Measurements from ENCODE around the gene MRPL38.

Gene MRPL38

GRCh38 chr17:75896415-75897159 is 8.1 kb downstream of the MRPL38 start, which contains the start of gene TRIM65:
TSS of gene TRIM65 (minus strand) at chr17:75896951. CDS start at chr17:75896937, 14 bp downstream.
- peak within 1 kb of the TSS; percentile 94 for H3K27ac ChIP-seq
- TF ChIP-seq ZFX (IDR thresholded peaks at IDR 0.05) = peak; percentile 98
- TF ChIP-seq, protein P1, sequence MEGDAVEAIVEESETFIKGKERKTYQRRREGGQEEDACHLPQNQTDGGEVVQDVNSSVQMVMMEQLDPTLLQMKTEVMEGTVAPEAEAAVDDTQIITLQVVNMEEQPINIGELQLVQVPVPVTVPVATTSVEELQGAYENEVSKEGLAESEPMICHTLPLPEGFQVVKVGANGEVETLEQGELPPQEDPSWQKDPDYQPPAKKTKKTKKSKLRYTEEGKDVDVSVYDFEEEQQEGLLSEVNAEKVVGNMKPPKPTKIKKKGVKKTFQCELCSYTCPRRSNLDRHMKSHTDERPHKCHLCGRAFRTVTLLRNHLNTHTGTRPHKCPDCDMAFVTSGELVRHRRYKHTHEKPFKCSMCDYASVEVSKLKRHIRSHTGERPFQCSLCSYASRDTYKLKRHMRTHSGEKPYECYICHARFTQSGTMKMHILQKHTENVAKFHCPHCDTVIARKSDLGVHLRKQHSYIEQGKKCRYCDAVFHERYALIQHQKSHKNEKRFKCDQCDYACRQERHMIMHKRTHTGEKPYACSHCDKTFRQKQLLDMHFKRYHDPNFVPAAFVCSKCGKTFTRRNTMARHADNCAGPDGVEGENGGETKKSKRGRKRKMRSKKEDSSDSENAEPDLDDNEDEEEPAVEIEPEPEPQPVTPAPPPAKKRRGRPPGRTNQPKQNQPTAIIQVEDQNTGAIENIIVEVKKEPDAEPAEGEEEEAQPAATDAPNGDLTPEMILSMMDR (conservative IDR thresholded peaks at IDR 0.05) = peak; percentile 65

DNA sequence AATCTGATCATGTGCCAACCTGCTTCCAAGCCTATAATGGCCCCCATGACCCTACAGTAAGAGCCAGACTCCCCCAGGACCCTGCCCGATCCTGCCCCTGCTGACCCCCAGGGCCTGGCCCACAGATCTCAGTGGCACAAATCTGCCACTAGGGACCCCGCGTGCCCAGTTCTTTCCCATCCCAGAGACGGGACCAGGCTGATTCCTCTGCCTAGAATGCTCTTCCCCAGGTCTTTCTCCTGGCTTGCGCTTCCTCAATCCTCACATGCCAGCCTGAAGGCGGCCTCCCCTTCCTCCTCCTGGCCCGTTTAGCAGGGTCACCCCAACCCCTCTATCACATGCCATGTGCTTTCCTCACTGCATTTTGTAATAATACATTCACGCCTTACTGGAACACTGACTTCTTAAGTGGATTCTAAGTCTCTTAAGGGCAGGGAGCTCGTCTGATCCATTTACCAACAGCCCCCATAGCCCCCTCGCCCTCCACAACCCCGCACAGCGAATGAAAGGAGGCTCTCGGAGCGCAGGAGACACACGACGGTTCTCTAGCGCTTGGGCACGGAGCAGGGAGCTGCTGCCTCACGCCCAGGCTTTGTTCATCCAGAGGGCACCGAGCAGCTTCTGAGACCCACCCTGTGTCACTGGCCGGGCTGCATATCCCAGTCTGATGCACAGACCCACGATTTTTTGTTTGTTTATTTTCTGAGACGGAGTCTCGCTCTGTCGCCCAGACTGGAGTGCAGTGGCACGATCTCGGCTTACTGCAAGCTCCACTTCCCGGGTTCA is 9.1 kb downstream of the MRPL38 start:
- H3K27ac ChIP-seq = peak overlapping the region; percentile 94
- no peak for TF ChIP-seq ZFX (IDR thresholded peaks at IDR 0.05)
- TF ChIP-seq, protein P1 (conservative IDR thresholded peaks at IDR 0.05) = no peak

DNA sequence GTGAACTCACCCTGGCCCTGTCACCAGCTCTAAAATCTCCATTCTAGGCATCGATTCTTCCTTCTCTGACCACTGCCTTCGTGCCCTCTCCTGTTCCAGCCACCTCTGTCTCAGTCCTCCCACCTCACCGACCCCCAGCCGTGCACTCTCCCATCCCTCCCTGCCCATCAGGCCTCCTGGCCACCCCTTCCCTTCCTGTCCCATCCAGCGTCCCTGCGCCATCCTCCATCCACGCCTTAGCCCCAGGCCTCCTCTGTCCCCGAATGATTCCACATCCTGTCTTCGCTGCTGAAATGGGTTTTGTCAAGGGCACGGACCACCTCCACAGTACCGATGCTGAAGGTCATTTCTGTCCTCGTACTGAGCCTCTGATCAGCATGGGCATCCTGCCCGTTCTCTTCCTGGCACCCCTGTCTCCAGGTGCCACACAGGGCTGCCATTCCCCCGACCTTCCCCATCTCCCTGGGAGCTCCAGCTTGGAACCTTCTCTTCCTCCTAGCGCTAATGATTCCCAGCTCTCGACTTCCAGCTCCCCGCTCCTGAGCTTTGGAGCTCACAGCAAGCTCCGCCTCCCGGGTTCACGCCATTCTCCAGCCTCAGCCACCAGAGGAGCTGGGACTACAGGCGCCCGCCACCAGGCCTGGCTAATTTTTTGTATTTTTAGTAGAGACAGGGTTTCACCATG is 10.5 kb downstream of the MRPL38 start:
- TF ChIP-seq, protein P1 (conservative IDR thresholded peaks at IDR 0.05) = no peak
- no peak for TF ChIP-seq ZFX (IDR thresholded peaks at IDR 0.05)
- H3K27ac ChIP-seq = no peak overlapping the region

DNA sequence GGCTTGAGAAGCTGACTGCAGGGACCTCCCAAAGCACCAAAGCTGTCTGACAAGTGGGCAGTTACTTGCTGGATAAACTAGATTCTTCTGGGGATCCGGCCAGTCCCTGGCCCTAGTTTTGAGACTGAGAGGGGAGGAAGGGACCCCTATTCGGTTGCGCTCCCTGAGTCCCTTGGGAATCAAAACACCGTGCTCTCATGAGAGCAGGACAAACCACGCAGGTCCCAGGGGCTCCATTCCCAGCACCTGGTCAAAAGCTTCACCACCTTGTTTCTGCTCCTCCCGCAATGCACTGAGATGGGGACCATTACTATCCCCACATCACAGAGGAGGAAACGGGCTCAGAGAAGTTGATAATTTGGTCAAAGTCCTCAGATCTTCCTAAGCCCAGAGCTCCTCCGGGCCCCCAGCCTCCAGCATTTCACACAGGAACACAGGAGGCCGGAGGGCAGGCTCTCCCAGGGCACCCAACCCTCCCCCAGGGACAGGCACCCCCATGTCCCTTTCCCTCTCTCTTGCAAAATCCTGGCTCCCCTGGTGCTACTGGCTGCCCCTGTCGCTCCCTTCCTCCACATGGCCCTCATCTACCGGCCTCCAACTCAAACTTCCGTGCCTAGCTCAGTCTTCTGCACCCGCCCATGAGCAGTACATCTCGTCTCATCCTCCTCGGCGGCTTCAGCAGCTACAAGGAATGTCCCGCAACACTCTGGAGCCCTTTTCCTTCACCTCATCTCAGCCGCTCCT is 11.2 kb downstream of the MRPL38 start:
- TF ChIP-seq, protein P1 (conservative IDR thresholded peaks at IDR 0.05) = no peak
- no peak for TF ChIP-seq ZFX (IDR thresholded peaks at IDR 0.05)
- no peak overlapping the region for H3K27ac ChIP-seq

- no peak for TF ChIP-seq ZFX (IDR thresholded peaks at IDR 0.05)
- TF ChIP-seq, protein P1 (conservative IDR thresholded peaks at IDR 0.05) = no peak
- H3K27ac ChIP-seq = no peak overlapping the region
Observed at GRCh38 chr17:75892556-75893224, 12.0 kb downstream of the MRPL38 start.

DNA sequence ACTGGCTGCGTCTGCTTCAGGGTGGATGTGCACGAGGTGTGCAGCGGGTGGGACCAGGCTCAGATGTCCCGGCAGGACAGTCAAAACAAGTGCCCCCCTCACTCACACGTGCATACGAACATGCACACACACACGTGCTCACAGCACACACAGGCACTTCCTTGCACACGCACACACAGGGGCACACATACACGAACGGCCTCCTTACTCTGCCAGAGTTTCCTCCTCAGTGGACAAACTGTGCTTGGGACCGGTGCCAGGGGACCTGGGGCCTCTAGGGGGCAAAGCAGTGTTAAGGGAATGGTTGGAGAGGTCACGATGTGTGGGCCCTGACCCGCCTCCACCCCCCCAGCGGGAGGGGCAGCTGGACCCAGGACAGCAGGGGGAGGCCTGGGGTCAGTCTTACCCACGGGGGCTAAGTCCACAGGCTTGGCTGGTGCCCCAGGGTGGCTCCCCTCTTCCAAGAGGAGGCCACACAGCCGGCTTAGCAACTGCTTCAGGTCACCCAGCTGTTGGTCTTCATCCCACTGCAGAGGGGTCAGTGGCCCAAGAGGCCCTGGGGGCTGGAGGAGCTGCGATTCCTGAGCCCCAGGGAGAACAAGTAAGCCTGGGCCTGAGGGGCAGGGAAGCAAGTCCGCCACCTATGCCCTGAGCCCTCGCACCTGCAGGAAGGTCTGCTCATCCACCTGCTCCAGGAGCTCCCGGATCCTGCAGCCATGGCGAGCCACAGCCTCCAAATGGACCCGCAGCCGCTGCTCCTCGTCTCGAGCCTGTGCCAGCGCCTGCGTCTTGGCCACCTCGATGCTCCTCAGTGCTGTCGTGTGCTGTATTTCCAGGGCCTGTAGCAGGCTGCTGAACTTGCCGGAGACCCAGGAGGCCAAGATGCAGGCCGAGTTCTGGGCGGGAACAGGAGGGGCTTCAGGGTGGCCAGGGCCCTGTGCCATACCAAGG is 12.8 kb downstream of the MRPL38 start:
- TF ChIP-seq, protein P1 (conservative IDR thresholded peaks at IDR 0.05) = no peak
- TF ChIP-seq ZFX (IDR thresholded peaks at IDR 0.05) = no peak
- no peak overlapping the region for H3K27ac ChIP-seq
